Esophagus (tissue), 2 donors: Measurements from ENCODE around the gene UBE2R2. TPM values are rescaled to one million over a fixed set of nuclear protein-coding genes. Genes with fewer than 3 reads are reported as not detected.
"Not testable (repeated sequence)": the region's sequence is repeated elsewhere in the genome, so short reads cannot be mapped to it uniquely, and the experiment has no call there.

Experiments
- H3K27ac ChIP-seq, 2 donors: one replicate each; pipeline ENCODE4 v1.5.1; 2013; ENCODE audit warnings: low read depth in 2 of 2, mild to moderate bottlenecking in 2 of 2, inconsistent platforms in 1 of 2, low read length in 1 of 2, moderate library complexity in 1 of 2
- H3K27me3 ChIP-seq, 2 donors: one replicate each; pipeline ENCODE4 v1.6.1; 2013; ENCODE audit warnings: low read length in 2 of 2, control low read depth in 1 of 2, mild to moderate bottlenecking in 1 of 2; ENCODE audit not compliant: insufficient read depth in 2 of 2, control insufficient read depth in 1 of 2
- H3K36me3 ChIP-seq, 2 donors: one replicate each; pipeline ENCODE4 v1.6.1; 2013; ENCODE audit warnings: low read length in 1 of 2; ENCODE audit not compliant: control insufficient read depth in 2 of 2, insufficient read depth in 2 of 2
- H3K4me1 ChIP-seq, 2 donors: one replicate each; pipeline ENCODE4 v1.6.1; 2013; ENCODE audit warnings: low read length in 1 of 2; ENCODE audit not compliant: control insufficient read depth in 2 of 2, insufficient read depth in 2 of 2
- H3K4me3 ChIP-seq, 2 donors: one replicate each; pipeline ENCODE4 v1.5.1; 2013; ENCODE audit warnings: low read length in 2 of 2, mild to moderate bottlenecking in 2 of 2, low read depth in 1 of 2, moderate library complexity in 1 of 2
- H3K9me3 ChIP-seq, 2 donors: one replicate each; pipeline ENCODE4 v1.6.1; 2013; ENCODE audit warnings: mild to moderate bottlenecking in 2 of 2, low read depth in 1 of 2, low read length in 1 of 2, moderate library complexity in 1 of 2; ENCODE audit not compliant: control insufficient read depth in 2 of 2, insufficient read depth in 1 of 2
- WGBS, 2 donors: extraction: QIAGEN DNeasy Blood & Tissue Kit; methylation state at CpG; one replicate each; pipeline ENCODE4 v1.1.7; 2013; 5-methylcytosine and 5-hydroxymethylcytosine counted together
- polyA plus RNA-seq, 2 donors: library from polyadenylated mRNA; stranded (reverse); fragments of 200-250 nt; gene quantifications; one replicate each; pipeline ENCODE4 v1.2.3, GENCODE V29; 2013
- donor health status: healthy with polysubstance abuse.
- donor health status: Bipolar disorder and iron deficiency.

The UBE2R2 gene
- polyA plus RNA-seq, 2 donors = 16.5 to 16.6 TPM

- Histone ChIP-seq H3K9me3 (no peaks in the 10 kb centered on the region), H3K4me3 (no peak overlapping the region), H3K4me1 (no peaks in the 10 kb centered on the region), H3K36me3 (peaks cover 0 to 2% of the 10 kb centered on the region in 2 donors), H3K27me3 (no peaks in the 10 kb centered on the region), H3K27ac (no peak overlapping the region)
- 92 to 94% methylated on average over 4 of the region's 4 CpGs for WGBS, 2 donors
Measured at GRCh38 chr9:33956544-33956943, 139.6 kb downstream of the UBE2R2 start.

DNA sequence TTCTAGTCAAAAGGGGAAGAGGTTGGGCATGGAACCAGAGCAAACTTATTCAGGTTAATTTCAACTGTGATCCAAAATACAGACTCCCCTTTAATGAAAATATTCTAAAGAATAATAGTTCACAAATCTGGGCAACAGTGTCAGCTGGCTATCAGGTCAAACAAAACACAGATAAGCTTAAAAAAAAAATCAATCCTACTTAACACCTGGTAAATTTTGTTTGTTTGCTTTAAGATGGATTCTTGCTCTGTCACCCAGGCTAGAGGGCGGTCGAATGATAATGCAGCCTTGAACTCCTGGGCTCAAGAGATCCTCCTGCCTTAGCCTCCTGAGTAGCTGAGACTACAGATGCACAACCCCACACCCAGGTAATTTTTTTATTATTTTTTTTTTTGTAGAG is 142.8 kb downstream of the UBE2R2 start:
- Histone ChIP-seq H3K27me3 (no peaks in the 10 kb centered on the region), H3K9me3 (no peaks in the 10 kb centered on the region), H3K36me3 (no peaks in the 10 kb centered on the region), H3K27ac (no peak overlapping the region), H3K4me1 (no peaks in the 10 kb centered on the region), H3K4me3 (no peak overlapping the region)
- 93 to 94% methylated on average over 2 of the region's 2 CpGs for WGBS, 2 donors

DNA sequence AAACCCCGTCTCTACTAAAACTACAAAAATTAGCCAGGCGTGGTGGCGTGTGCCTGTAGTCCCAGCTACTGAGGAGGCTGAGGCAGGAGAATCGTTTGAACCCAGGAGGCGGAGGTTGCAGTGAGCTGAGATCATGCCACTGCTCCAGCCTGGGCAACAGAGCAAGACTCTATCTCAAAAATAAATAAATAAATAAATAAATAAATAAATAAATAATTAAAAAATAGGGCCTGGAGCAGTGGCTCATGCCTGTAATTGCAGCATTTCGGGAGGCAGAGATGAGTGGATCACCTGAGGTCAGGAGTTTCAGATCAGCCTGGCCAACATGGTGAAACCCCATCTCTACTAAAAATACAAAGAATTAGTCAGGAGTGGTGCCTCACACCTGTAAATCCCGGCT is 145.5 kb downstream of the UBE2R2 start:
- not testable (repeated sequence) for H3K4me1 ChIP-seq, H3K4me3 ChIP-seq, H3K36me3 ChIP-seq, H3K9me3 ChIP-seq, H3K27ac ChIP-seq, H3K27me3 ChIP-seq
- WGBS, 2 donors = 90 to 95% methylated on average over 7 of the region's 7 CpGs

GRCh38 chr9:33964086-33964768 is 147.3 kb downstream of the UBE2R2 start:
- H3K4me1 ChIP-seq = no peaks in the 10 kb centered on the region
- WGBS, 2 donors = 92 to 99% methylated on average over 2 of the region's 2 CpGs
- H3K27me3 ChIP-seq = no peaks in the 10 kb centered on the region
- peaks cover under 1 to 3% of the 10 kb centered on the region in 2 donors for H3K36me3 ChIP-seq
- H3K9me3 ChIP-seq = no peaks in the 10 kb centered on the region
- no peak overlapping the region for H3K4me3 ChIP-seq
- H3K27ac ChIP-seq = no peak overlapping the region

Other genes starting within 250 kb of the UBE2R2 start
- gene PRSS3, start 21.6 kb upstream of the UBE2R2 start, polyA plus RNA-seq = 100 to 1,000 TPM; 112 to 165 TPM
- 10 to 100 TPM; 12.6 to 15.6 TPM for gene UBAP2, start 231.7 kb downstream of the UBE2R2 start, polyA plus RNA-seq